SKM-1 (cell line): ENCODE measurements around the gene PRXL2A.
"Not testable (repeated sequence)": the region's sequence is repeated elsewhere in the genome, so short reads cannot be mapped to it uniquely, and the experiment has no call there.

Experiments used
- DNase-seq: peaks from one replicate; lab custom pipeline; 2025; ENCODE audit not compliant: unreplicated experiment; lab: John Stamatoyannopoulos, UW

The PRXL2A gene

GRCh38 chr10:80473692-80474596 is 65.6 kb downstream of the PRXL2A start:
- no peak for DNase-seq

- no peak for DNase-seq
Observed at GRCh38 chr10:80474597-80474910, 66.2 kb downstream of the PRXL2A start.

GRCh38 chr10:80474941-80475340 is 66.6 kb downstream of the PRXL2A start:
- no peak for DNase-seq

- DNase-seq, result not testable (repeated sequence)
Observed at GRCh38 chr10:80475641-80476040, 67.3 kb downstream of the PRXL2A start.

GRCh38 chr10:80476685-80477084 is 68.3 kb downstream of the PRXL2A start:
- no peak for DNase-seq

- DNase-seq, result no peak
Observed at GRCh38 chr10:80477813-80478212, 69.5 kb downstream of the PRXL2A start.

GRCh38 chr10:80480373-80480772 is 72.0 kb downstream of the PRXL2A start:
- not testable (repeated sequence) for DNase-seq

GRCh38 chr10:80480852-80481251 is 72.5 kb downstream of the PRXL2A start:
- DNase-seq, result no peak

- DNase-seq, result no peak
Observed at GRCh38 chr10:80484243-80484642, 75.9 kb downstream of the PRXL2A start.

GRCh38 chr10:80484676-80485075 is 76.3 kb downstream of the PRXL2A start:
- no peak for DNase-seq

GRCh38 chr10:80485076-80485945 is 77.0 kb downstream of the PRXL2A start:
- DNase-seq, result peak; percentile 12

GRCh38 chr10:80485946-80486764 is 77.8 kb downstream of the PRXL2A start:
- peak; percentile 51 for DNase-seq
